ENCODE measurements around the gene UBXN11. TPM values are rescaled to one million over a fixed set of nuclear protein-coding genes. Genes with fewer than 3 reads are reported as not detected.

Gene UBXN11
- total and polyA plus RNA-seq, 11 donors, result 3.7 to 17.2 (median 8.0) TPM

DNA sequence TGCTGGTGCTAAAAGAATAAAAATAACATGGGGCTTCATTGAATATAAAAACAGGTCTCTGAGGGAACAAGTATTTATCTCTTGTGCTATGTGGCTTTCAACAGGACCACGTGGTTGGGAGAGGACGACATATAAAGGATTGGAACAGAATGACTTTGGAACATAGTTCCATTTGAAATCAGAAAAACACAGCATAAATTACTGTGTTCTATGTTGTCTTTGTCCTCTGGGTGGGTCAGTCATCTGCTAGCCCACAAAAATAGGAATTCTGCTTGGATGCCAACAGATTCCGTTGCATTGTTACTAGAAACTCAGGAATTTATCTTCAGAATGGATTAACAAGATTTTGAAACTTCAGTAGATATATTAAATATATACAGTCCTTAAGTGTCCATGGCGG lies 66.5 kb downstream of the UBXN11 start:
- no peaks in the 10 kb centered on the region for H3K27me3 ChIP-seq
- DNase-seq (no peak), ATAC-seq (no peak)
- WGBS, 4 donors, result 60 to 69% (median 66%) methylated on average over 4 of the region's 4 CpGs
- H3K4me3 ChIP-seq, result no peak overlapping the region
- peaks cover 0 to 30% (median 10%) of the 10 kb centered on the region in 12 donors for H3K4me1 ChIP-seq
- no peaks in the 10 kb centered on the region for H3K9me3 ChIP-seq
- no peak for TF ChIP-seq POLR2A (IDR thresholded peaks at IDR 0.05)
- TF ChIP-seq, protein P1, sequence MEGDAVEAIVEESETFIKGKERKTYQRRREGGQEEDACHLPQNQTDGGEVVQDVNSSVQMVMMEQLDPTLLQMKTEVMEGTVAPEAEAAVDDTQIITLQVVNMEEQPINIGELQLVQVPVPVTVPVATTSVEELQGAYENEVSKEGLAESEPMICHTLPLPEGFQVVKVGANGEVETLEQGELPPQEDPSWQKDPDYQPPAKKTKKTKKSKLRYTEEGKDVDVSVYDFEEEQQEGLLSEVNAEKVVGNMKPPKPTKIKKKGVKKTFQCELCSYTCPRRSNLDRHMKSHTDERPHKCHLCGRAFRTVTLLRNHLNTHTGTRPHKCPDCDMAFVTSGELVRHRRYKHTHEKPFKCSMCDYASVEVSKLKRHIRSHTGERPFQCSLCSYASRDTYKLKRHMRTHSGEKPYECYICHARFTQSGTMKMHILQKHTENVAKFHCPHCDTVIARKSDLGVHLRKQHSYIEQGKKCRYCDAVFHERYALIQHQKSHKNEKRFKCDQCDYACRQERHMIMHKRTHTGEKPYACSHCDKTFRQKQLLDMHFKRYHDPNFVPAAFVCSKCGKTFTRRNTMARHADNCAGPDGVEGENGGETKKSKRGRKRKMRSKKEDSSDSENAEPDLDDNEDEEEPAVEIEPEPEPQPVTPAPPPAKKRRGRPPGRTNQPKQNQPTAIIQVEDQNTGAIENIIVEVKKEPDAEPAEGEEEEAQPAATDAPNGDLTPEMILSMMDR (IDR thresholded peaks at IDR 0.05), result no peak
- peak overlapping the region in 2 of 12 donors; percentile 6 to 36 for H3K27ac ChIP-seq
- intact Hi-C loops (cut with DNase I), result loop anchor here in 5 of 10 donors (10.0 kb wide), 2 partner anchors 135 to 205 kb away; no protein-coding TSS in a partner anchor
- peaks cover 0 to 32% (median 10%) of the 10 kb centered on the region in 9 donors for H3K36me3 ChIP-seq

DNA sequence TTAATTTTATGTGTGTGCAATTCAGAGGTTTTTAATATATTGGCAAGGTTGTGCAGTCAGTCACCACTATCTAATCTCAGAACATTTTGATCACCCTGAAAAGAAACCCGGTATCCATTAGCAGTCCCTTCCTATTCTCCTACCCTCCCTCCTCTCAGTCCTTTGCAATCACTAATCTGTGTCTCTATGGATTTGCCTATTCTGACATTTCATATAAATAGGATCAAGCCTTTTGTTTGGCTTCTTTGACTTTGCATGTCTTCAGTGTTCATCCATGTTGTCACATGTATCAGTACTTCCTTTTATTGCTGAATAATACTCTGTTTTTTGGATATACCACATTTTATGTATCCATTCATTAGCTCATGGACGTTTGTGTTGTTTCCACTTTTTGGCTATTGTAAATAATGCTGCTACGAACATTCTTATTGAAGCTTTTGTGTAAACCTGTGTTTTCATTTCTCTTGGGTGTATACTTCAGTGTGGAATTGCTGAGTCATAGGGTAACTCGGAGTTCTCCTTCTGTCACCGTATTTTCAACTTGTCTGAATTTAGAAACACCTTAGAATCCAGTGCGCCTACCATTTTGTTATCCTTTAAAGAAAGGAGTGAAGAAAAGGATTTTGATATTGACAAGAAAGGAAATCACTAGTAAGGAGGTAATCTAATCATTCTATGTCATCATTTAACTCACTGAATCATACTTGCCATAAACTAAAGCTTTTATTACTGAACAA lies 69.0 kb downstream of the UBXN11 start:
- peak overlapping the region in 10 of 12 donors; percentile 15 to 68 (median 42) for H3K27ac ChIP-seq

DNA sequence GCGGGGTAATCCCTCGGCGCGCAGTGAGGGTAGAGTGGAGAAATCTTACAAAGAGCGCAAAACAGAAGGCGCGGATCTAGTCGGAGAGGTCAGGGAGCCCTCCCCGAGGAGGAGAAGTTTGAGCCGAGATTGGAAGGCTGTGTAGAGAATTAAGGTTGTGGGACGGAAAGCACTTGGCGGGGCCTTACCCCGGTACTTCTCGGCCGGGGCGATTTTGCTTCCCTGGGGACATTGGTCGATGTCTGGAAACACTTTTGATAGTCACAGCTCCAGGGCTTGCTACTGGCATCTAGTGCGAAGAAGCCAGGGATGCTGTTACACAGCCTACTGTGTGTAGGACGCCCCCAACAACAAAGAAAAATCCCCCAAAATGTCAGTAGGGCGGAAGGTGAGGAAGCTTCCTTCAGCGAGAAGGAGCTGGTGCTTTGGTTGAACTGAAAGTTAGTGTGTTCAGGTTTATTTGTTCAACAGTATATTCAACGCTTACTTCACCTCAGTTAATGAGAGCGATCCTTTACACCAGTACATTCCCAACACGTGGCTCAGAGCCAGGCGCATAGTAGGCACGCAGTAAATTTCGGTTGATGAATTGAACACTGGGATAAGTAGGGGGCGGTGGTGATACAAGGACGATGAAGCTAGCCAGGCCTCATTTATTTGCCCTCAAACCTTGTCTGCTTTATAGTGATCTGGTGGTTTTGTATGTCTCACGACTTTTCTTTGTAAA lies 71.6 kb downstream of the UBXN11 start:
- TF ChIP-seq, protein P1 (IDR thresholded peaks at IDR 0.05), result no peak
- TF ChIP-seq POLR2A (IDR thresholded peaks at IDR 0.05), result no peak
- peaks cover 0 to 36% (median 13%) of the 10 kb centered on the region in 12 donors for H3K4me1 ChIP-seq
- no peaks in the 10 kb centered on the region for H3K27me3 ChIP-seq
- intact Hi-C loops (cut with DNase I), result loop anchor here in 9 of 10 donors (2.0 to 10.0 kb wide), 9 partner anchors 66 to 200 kb away; partner anchors contain the start of genes C1orf232 (in 4 of the 9), PDIK1L (in 4 of the 9) and ZNF593 (in 4 of the 9)
- H3K36me3 ChIP-seq, result peaks cover 0 to 3% (median 0%) of the 10 kb centered on the region in 9 donors
- 3 to 5% (median 4%) methylated on average over 30 of the region's 30 CpGs for WGBS, 4 donors
- peak in 1 of 5 donors; percentile 31 for DNase-seq
- H3K9me3 ChIP-seq, result no peaks in the 10 kb centered on the region
- H3K27ac ChIP-seq, result peak overlapping the region; percentile 5 to 96 (median 93)
- peak overlapping the region; percentile 48 to 90 (median 78) for H3K4me3 ChIP-seq
- peak in 1 of 4 donors; percentile 1 for ATAC-seq

More for the DNA sequence above, 69.0 kb downstream of the UBXN11 start:
- Histone ChIP-seq H3K27me3 (no peaks in the 10 kb centered on the region), H3K4me1 (peaks cover 0 to 37% (median 13%) of the 10 kb centered on the region in 12 donors), H3K36me3 (peaks cover 0 to 18% (median 0%) of the 10 kb centered on the region in 9 donors), H3K4me3 (no peak overlapping the region), H3K9me3 (no peaks in the 10 kb centered on the region)
- no peak for DNase-seq
- ATAC-seq, result no peak
- intact Hi-C loops (cut with DNase I), result loop anchor here in 5 of 10 donors (10.0 kb wide), 2 partner anchors 133 to 203 kb away; no protein-coding TSS in a partner anchor
- 50 to 66% (median 60%) methylated on average over 6 of the region's 6 CpGs for WGBS, 4 donors
- TF ChIP-seq POLR2A (IDR thresholded peaks at IDR 0.05), result no peak
- TF ChIP-seq, protein P1 (IDR thresholded peaks at IDR 0.05), result no peak

Data from heart left ventricle (tissue), 16 donors.